Measurements from ENCODE around the gene ARFGAP3.

ARFGAP3 gene

GRCh38 chr22:42879371-42880021 lies 22.4 kb upstream of the ARFGAP3 start:
- Histone ChIP-seq H3K4me3 (no peak overlapping the region), H3K27ac (no peak overlapping the region)
- DNase-seq (ENCODE audit: low spot score): no peak
- TF ChIP-seq CTCF (IDR thresholded peaks at IDR 0.05): no peak

GRCh38 chr22:42878561-42879305 lies 21.7 kb upstream of the ARFGAP3 start:
- no peak for DNase-seq (ENCODE audit: low spot score)
- Histone ChIP-seq H3K4me3 (no peak overlapping the region), H3K27ac (no peak overlapping the region)
- no peak for TF ChIP-seq CTCF (IDR thresholded peaks at IDR 0.05)

GRCh38 chr22:42877597-42878340 lies 20.7 kb upstream of the ARFGAP3 start:
- no peak for TF ChIP-seq CTCF (IDR thresholded peaks at IDR 0.05)
- H3K4me3 ChIP-seq: no peak overlapping the region
- no peak overlapping the region for H3K27ac ChIP-seq
- DNase-seq (ENCODE audit: low spot score): no peak

- TF ChIP-seq CTCF (IDR thresholded peaks at IDR 0.05): no peak
- no peak overlapping the region for H3K27ac ChIP-seq
- H3K4me3 ChIP-seq: no peak overlapping the region
- DNase-seq (ENCODE audit: low spot score): no peak
These were observed 20.1 kb upstream of the ARFGAP3 start for GRCh38 chr22:42877158-42877557.

GRCh38 chr22:42876041-42876440 lies 19.0 kb upstream of the ARFGAP3 start:
- Histone ChIP-seq H3K27ac (no peak overlapping the region), H3K4me3 (no peak overlapping the region)
- TF ChIP-seq CTCF (IDR thresholded peaks at IDR 0.05): no peak
- DNase-seq (ENCODE audit: low spot score): no peak

GRCh38 chr22:42874010-42874409 lies 16.9 kb upstream of the ARFGAP3 start:
- no peak for DNase-seq (ENCODE audit: low spot score)

More at GRCh38 chr22:42874010-42874409, 16.9 kb upstream of the ARFGAP3 start:
- H3K27ac ChIP-seq: no peak overlapping the region
- no peak overlapping the region for H3K4me3 ChIP-seq
- TF ChIP-seq CTCF (IDR thresholded peaks at IDR 0.05): no peak

All from coronary artery (tissue), 2 donors.